ENCODE data around the gene MGLL.

Gene MGLL

DNA sequence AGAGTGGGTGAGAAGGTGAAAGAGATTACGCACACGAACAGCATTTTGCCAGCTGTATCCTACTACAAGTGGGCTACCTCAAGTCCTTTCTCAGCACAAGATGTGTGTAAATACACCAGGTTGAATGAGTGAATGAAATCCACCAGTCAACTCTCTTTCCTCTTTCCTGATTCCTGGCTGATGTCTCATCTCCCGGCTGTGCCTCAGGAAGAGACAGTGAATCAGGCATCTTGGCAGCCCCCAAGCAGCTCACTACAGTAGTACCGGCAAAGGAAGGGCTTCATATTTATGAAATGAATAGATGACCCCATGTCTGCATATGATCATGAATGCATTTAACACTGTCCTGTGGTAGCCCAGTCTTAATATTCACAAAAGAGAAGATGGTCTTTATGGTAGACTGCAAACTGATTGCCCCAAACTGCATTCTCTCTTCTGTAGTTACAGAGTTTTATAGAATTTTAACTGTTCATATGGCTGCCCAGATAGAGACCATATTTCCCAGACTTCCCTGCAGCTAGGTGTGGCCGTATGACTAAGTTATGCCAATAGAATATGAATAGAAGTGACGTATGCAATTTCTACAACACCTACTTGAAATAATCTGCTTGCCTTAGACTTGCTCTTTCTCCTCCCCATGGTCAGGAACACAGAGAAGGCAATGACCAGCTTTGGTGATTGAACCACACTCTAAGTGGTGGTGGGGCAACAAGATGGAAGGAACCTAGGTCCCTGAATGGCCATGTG, 22.7 kb downstream of the MGLL start:
- peak overlapping the region; percentile 40; the same call in 1 of the 2 replicates for H3K4me3 ChIP-seq (ENCODE audit: low read depth, low read length)
- no peaks in the 10 kb centered on the region for H3K27me3 ChIP-seq (ENCODE audit: insufficient read depth, low read length)
- peak overlapping the region; percentile 95 for H3K27ac ChIP-seq (ENCODE audit: low read depth, low read length)
- peaks cover 41% of the 10 kb centered on the region for H3K4me1 ChIP-seq (ENCODE audit: control insufficient read depth, insufficient read depth, low read length, unreplicated experiment)
- peaks cover 12% of the 10 kb centered on the region; the same call in 1 of the 2 replicates for H3K36me3 ChIP-seq (ENCODE audit: insufficient read depth, low read length)
- H2AFZ ChIP-seq (ENCODE audit: low read length, unreplicated experiment) = peak overlapping the region; percentile 9
- H3K79me2 ChIP-seq (ENCODE audit: control insufficient read depth, insufficient read depth, low read length, unreplicated experiment) = peaks cover 6% of the 10 kb centered on the region

DNA sequence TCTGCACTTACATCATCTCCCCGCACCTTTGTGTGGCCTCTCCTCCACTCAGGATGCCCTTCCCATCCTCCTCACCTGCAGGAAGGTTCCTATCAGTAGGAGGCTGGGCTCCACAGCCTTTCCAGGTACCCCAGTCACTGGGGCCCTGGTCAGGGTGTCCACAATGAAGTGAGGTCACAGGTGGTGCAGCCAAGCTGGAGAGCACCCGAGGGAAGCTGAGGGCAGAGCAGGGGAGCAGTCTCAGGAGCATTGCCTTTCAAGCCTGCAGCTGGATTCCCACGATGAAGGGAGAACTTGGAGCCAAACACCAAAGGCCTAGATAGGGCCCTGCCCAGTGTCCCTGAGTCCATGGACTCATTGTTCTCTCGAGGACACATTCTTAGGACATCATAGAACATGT, 23.6 kb downstream of the MGLL start:
- Histone ChIP-seq H3K27ac (ENCODE audit: low read depth, low read length) (peak overlapping the region; percentile 95), H3K27me3 (ENCODE audit: insufficient read depth, low read length) (no peaks in the 10 kb centered on the region), H3K4me3 (ENCODE audit: low read depth, low read length) (no peak overlapping the region), H3K4me1 (ENCODE audit: control insufficient read depth, insufficient read depth, low read length, unreplicated experiment) (peaks cover 36% of the 10 kb centered on the region), H2AFZ (ENCODE audit: low read length, unreplicated experiment) (no peak overlapping the region), H3K79me2 (ENCODE audit: control insufficient read depth, insufficient read depth, low read length, unreplicated experiment) (peaks cover 6% of the 10 kb centered on the region), H3K36me3 (ENCODE audit: insufficient read depth, low read length) (peaks cover 15% of the 10 kb centered on the region; the same call in 1 of the 2 replicates)

DNA sequence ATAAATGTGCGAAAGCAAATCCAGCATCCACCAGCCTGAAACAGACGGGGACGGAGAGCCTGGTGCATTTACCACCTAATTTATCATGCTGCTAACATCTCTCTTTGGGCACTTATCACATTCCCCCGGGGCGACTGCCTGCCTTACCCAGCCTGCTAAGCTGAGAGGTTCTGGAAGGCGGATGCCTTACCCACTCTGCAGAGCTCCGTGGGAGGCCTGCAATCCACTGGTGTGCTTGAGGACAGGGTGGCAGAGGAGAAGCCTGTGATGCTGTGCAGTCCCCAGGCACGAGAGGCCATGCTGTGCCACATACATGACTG, 25.5 kb downstream of the MGLL start:
- no peaks in the 10 kb centered on the region for H3K27me3 ChIP-seq (ENCODE audit: insufficient read depth, low read length)
- H3K79me2 ChIP-seq (ENCODE audit: control insufficient read depth, insufficient read depth, low read length, unreplicated experiment) = peaks cover 6% of the 10 kb centered on the region
- H3K27ac ChIP-seq (ENCODE audit: low read depth, low read length) = no peak overlapping the region
- no peak overlapping the region for H2AFZ ChIP-seq (ENCODE audit: low read length, unreplicated experiment)
- peaks cover 48% of the 10 kb centered on the region for H3K4me1 ChIP-seq (ENCODE audit: control insufficient read depth, insufficient read depth, low read length, unreplicated experiment)
- no peak overlapping the region for H3K4me3 ChIP-seq (ENCODE audit: low read depth, low read length)
- peaks cover 15% of the 10 kb centered on the region; the same call in 1 of the 2 replicates for H3K36me3 ChIP-seq (ENCODE audit: insufficient read depth, low read length)

DNA sequence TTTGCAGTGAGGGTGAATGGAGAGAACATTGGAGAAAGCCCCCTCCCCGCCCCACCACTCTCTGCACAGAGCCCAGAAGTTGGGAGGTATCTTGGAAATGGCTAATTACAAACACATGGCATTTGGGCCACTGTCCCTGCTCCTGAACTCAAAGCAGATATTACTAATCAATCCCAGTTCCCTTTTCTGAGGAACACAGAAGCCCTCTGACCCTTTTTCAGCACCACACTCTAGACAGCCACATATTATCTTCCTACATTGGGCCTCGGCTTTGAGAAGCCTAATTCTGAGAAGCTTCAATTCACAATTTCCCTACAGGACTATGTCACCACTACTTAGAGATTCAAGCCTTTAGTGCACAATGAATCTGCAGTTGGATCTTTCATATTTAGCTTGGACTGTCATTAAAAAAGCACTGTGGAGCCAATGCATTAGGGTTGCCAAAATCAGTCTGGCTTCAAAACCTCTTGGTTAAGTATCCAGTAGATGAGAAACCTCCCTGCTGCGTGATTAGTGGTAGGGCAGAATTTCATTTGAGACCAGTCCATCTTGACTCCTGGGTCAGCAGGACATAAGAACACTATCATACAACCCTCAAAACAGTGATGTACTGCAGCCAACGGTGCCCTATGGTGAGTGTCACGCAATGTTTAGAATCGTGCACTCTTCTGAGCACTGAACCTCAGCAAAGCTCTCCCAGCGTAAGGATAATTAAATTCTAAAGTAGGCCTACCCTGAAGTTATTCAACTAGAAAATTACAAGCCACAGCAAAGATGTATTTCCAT, 26.1 kb downstream of the MGLL start:
- no peak overlapping the region for H3K4me3 ChIP-seq (ENCODE audit: low read depth, low read length)
- peaks cover 15% of the 10 kb centered on the region; the same call in 1 of the 2 replicates for H3K36me3 ChIP-seq (ENCODE audit: insufficient read depth, low read length)
- peaks cover 6% of the 10 kb centered on the region for H3K79me2 ChIP-seq (ENCODE audit: control insufficient read depth, insufficient read depth, low read length, unreplicated experiment)
- H2AFZ ChIP-seq (ENCODE audit: low read length, unreplicated experiment) = no peak overlapping the region
- no peaks in the 10 kb centered on the region for H3K27me3 ChIP-seq (ENCODE audit: insufficient read depth, low read length)
- no peak overlapping the region for H3K27ac ChIP-seq (ENCODE audit: low read depth, low read length)
- peaks cover 54% of the 10 kb centered on the region for H3K4me1 ChIP-seq (ENCODE audit: control insufficient read depth, insufficient read depth, low read length, unreplicated experiment)

DNA sequence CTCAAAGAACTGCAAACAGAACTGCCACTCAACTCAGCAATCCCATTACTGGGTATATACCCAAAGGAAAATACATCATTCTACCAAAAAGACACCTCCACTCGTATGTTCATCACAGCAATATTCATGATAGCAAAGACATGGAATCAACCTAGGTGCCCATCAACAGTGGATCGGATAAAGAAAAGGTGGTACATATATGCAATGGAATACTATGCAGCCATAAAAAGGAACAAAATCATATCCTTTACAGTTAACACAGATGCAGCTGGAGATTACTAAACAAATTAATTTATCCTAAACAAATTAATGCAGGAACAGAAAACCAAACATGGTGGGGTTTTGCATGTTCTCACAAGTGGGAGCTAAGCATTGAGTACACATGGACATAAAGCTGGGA, 27.3 kb downstream of the MGLL start:
- Histone ChIP-seq H3K4me3 (ENCODE audit: low read depth, low read length) (no peak overlapping the region), H3K27ac (ENCODE audit: low read depth, low read length) (no peak overlapping the region), H3K79me2 (ENCODE audit: control insufficient read depth, insufficient read depth, low read length, unreplicated experiment) (peaks cover 6% of the 10 kb centered on the region), H3K4me1 (ENCODE audit: control insufficient read depth, insufficient read depth, low read length, unreplicated experiment) (peaks cover 50% of the 10 kb centered on the region), H2AFZ (ENCODE audit: low read length, unreplicated experiment) (no peak overlapping the region), H3K36me3 (ENCODE audit: insufficient read depth, low read length) (peaks cover 15% of the 10 kb centered on the region; the same call in 1 of the 2 replicates), H3K27me3 (ENCODE audit: insufficient read depth, low read length) (no peaks in the 10 kb centered on the region)

DNA sequence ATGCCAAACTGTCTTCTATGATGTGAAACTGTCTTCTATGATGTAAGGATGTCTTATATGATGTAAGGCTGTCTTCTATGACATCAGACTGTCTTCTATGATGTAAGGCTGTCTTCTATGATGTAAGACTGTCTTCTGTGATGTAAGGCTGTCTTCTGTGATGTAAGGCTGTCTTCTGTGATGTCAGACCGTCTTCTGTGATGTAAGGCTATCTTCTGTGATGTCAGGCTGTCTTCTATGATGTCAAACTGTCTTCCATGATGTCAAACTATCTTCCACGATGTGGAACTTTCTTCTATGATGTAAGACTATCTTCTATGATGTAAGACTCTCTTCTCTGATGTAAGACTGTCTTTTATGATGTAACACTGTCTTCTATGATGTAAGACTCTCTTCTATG, 27.9 kb downstream of the MGLL start:
- Histone ChIP-seq H3K79me2 (ENCODE audit: control insufficient read depth, insufficient read depth, low read length, unreplicated experiment) (peaks cover 6% of the 10 kb centered on the region), H3K36me3 (ENCODE audit: insufficient read depth, low read length) (peaks cover 15% of the 10 kb centered on the region; the same call in 1 of the 2 replicates), H3K27ac (ENCODE audit: low read depth, low read length) (no peak overlapping the region), H3K4me3 (ENCODE audit: low read depth, low read length) (no peak overlapping the region), H3K27me3 (ENCODE audit: insufficient read depth, low read length) (no peaks in the 10 kb centered on the region), H3K4me1 (ENCODE audit: control insufficient read depth, insufficient read depth, low read length, unreplicated experiment) (peaks cover 48% of the 10 kb centered on the region), H2AFZ (ENCODE audit: low read length, unreplicated experiment) (no peak overlapping the region)

DNA sequence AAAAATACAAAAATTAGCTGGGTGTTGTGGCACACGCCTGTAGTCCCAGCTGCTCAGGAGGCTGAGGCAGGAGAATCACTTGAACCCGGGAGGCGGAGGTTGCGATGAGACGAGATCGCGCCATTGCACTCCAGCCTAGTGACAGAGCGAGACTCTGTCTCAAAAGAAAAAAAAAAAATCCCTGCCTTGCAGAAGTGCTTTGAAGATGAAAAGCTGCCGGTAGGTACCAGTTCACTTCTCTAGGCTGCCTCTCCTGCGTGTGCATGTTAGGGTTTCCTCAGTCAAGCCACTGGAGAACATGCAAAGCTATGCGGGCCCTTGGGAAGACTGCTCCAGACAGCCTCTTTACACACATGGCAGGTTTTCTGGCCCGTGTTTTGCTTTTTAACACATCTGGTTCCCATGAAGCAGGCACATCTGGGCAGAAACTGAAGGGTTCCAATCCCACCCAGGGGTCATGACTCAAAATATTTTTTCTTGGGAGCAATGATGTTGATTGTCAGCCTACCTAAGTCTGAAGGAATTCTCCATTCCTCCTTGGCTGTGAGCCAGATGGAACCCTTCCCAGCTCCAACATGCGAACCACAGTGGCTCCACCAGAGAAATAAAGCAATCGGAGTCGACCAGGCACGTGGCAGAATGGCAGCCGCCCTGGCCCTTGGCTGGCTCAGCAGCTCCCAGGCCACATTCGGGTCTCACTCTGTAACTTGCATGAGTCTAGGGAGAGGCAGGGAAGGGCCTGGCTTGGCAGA, 29.6 kb downstream of the MGLL start:
- Histone ChIP-seq H3K79me2 (ENCODE audit: control insufficient read depth, insufficient read depth, low read length, unreplicated experiment) (no peaks in the 10 kb centered on the region), H3K4me1 (ENCODE audit: control insufficient read depth, insufficient read depth, low read length, unreplicated experiment) (peaks cover 48% of the 10 kb centered on the region), H3K36me3 (ENCODE audit: insufficient read depth, low read length) (peaks cover 15% of the 10 kb centered on the region; the same call in 1 of the 2 replicates), H3K27ac (ENCODE audit: low read depth, low read length) (peak overlapping the region; percentile 81), H3K27me3 (ENCODE audit: insufficient read depth, low read length) (no peaks in the 10 kb centered on the region), H3K4me3 (ENCODE audit: low read depth, low read length) (no peak overlapping the region), H2AFZ (ENCODE audit: low read length, unreplicated experiment) (peak overlapping the region; percentile 48)

DNA sequence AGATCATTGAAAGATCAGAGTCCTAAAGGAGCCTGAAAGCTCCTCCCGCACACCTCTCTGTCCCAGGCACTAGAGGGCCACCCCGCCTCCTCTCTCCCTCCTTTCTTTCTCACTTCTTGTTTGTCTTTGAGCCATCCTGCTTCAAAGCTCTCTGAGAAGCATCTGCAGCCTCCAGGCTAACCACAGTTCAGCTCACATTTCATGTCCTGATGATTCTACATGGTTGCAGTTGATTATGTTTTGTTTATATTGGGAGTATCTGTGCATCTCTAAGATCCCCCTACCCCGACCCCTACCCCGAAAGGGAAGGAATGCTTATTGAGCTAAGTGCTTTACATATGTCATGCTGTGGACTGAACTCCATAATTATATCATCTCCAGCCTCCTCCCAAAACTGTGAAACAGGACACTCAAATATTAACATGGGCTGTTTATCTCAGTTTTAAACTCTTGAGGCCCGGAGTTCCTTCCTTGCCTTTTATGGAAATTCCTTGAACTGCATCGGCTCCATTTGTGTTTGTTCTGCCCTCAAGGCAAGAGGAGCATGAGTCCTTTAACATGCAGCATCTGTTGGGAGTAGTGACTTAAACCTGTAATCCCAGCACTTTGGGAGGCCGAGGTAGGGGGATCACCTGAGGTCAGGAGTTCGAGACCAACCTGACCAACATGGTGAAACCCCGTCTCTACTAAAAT, 30.9 kb downstream of the MGLL start:
- peaks cover 11% of the 10 kb centered on the region; the same call in 1 of the 2 replicates for H3K36me3 ChIP-seq (ENCODE audit: insufficient read depth, low read length)
- peak overlapping the region; percentile 44 for H3K27ac ChIP-seq (ENCODE audit: low read depth, low read length)
- no peaks in the 10 kb centered on the region for H3K27me3 ChIP-seq (ENCODE audit: insufficient read depth, low read length)
- H3K79me2 ChIP-seq (ENCODE audit: control insufficient read depth, insufficient read depth, low read length, unreplicated experiment) = no peaks in the 10 kb centered on the region
- H2AFZ ChIP-seq (ENCODE audit: low read length, unreplicated experiment) = no peak overlapping the region
- peaks cover 48% of the 10 kb centered on the region for H3K4me1 ChIP-seq (ENCODE audit: control insufficient read depth, insufficient read depth, low read length, unreplicated experiment)
- no peak overlapping the region for H3K4me3 ChIP-seq (ENCODE audit: low read depth, low read length)

DNA sequence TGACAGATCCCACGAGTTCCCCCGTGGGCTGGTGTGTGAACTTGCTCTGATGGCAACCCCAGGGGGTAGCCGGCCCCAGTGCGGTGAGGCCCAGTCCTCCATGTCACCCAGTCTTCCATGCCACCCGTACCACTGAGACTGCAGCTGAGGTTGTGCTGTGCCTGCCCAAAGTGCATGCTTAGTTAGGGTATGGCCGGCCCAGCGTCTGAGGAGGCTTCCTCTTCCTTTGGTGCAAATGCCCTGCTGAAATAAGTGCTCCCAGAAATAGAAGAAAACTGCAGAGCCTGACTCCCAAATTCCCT, 31.5 kb downstream of the MGLL start:
- Histone ChIP-seq H2AFZ (ENCODE audit: low read length, unreplicated experiment) (no peak overlapping the region), H3K79me2 (ENCODE audit: control insufficient read depth, insufficient read depth, low read length, unreplicated experiment) (no peaks in the 10 kb centered on the region), H3K4me3 (ENCODE audit: low read depth, low read length) (no peak overlapping the region), H3K36me3 (ENCODE audit: insufficient read depth, low read length) (peaks cover 8% of the 10 kb centered on the region; the same call in 1 of the 2 replicates), H3K4me1 (ENCODE audit: control insufficient read depth, insufficient read depth, low read length, unreplicated experiment) (peaks cover 48% of the 10 kb centered on the region), H3K27ac (ENCODE audit: low read depth, low read length) (no peak overlapping the region; the same call in 1 of the 2 replicates), H3K27me3 (ENCODE audit: insufficient read depth, low read length) (no peaks in the 10 kb centered on the region)

All from ACC112 (cell line).